OCI-LY7 (cell line): ENCODE measurements around the gene LILRB1. TPM values are rescaled to one million over a fixed set of nuclear protein-coding genes. Genes with fewer than 3 reads are reported as not detected.
"Not testable (repeated sequence)": the region's sequence is repeated elsewhere in the genome, so short reads cannot be mapped to it uniquely, and the experiment has no call there.

Experiments
- Bru-seq: library from RNA; stranded (reverse); fragments of 400-500 nt; gene quantifications from one replicate; lab custom pipeline; 2021; lab: Mats Ljungman, UMichigan
- BruChase-seq, 2 experiments: library from RNA; stranded (reverse); fragments of 400-500 nt; gene quantifications; one replicate each; lab custom pipeline; 2021; lab: Mats Ljungman, UMichigan
- BruUV-seq: library from RNA; stranded (reverse); fragments of 400-500 nt; replicated peaks from 2 replicates; lab custom pipeline; 2021; lab: Mats Ljungman, UMichigan
- CTCF ChIA-PET: fragments of 300-600 bp; sonication (Branson Sonifier 250); formaldehyde crosslinking; loops from one replicate; lab custom pipeline; 2022; ENCODE audit warnings: antibody characterized with exemption; ENCODE audit not compliant: unreplicated experiment; lab: Charles Lee
- POLR2A ChIA-PET: fragments of 300-600 bp; sonication (Branson Sonifier 250); formaldehyde crosslinking; loops from one replicate; lab custom pipeline; 2022; ENCODE audit warnings: antibody characterized with exemption; lab: Charles Lee
- DNase-seq: peaks from one replicate; pipeline ENCODE4 v3.0.0-alpha.2; 2015; ENCODE audit warnings: low spot score
- H2AFZ ChIP-seq: fragments of 200-600 bp; sonication (generic), shearing (Covaris generic); 2 replicates; pipeline ENCODE4 v1.6.1; 2014; ENCODE audit warnings: mild to moderate bottlenecking, antibody characterized with exemption, low read length, moderate library complexity
- H3K27ac ChIP-seq: fragments of 200-600 bp; sonication (generic); 2 replicates; pipeline ENCODE4 v1.5.1; 2014; ENCODE audit warnings: mixed run types, low read depth, mild to moderate bottlenecking, moderate library complexity, low read length, inconsistent platforms; ENCODE audit not compliant: poor library complexity, severe bottlenecking
- H3K36me3 ChIP-seq: fragments of 200-600 bp; sonication (generic); 2 replicates; pipeline ENCODE4 v1.6.1; 2014; ENCODE audit warnings: mild to moderate bottlenecking, antibody characterized with exemption, low read length, moderate library complexity, mixed read lengths; ENCODE audit not compliant: insufficient read depth
- H3K4me1 ChIP-seq: fragments of 200-600 bp; sonication (generic); 2 replicates; pipeline ENCODE4 v1.5.1; 2014; ENCODE audit warnings: mild to moderate bottlenecking, low read length; ENCODE audit not compliant: insufficient read depth, poor library complexity, severe bottlenecking
- H3K4me2 ChIP-seq: fragments of 200-600 bp; sonication (generic); 2 replicates; pipeline ENCODE4 v1.6.1; 2014; ENCODE audit warnings: mild to moderate bottlenecking, low read length
- H3K4me3 ChIP-seq: fragments of 200-600 bp; sonication (generic); 2 replicates; pipeline ENCODE4 v1.5.1; 2014; ENCODE audit warnings: mild to moderate bottlenecking, low read depth, low read length; ENCODE audit not compliant: poor library complexity, severe bottlenecking
- H3K79me2 ChIP-seq: fragments of 200-600 bp; sonication (generic); 2 replicates; pipeline ENCODE4 v1.6.1; 2016; ENCODE audit warnings: low read depth, mild to moderate bottlenecking, low read length, moderate library complexity, mixed read lengths; ENCODE audit not compliant: insufficient read depth
- H3K9me2 ChIP-seq: fragments of 200-600 bp; sonication (generic); 2 replicates; pipeline ENCODE4 v1.6.1; 2016; ENCODE audit warnings: mild to moderate bottlenecking, low read length, mixed read lengths; ENCODE audit not compliant: insufficient read depth
- H3K9me3 ChIP-seq: fragments of 200-600 bp; sonication (generic); 2 replicates; pipeline ENCODE4 v1.6.1; 2014; ENCODE audit warnings: mild to moderate bottlenecking, mixed run types, low read length, mixed read lengths
- H4K20me1 ChIP-seq: fragments of 200-600 bp; sonication (generic); 2 replicates; pipeline ENCODE4 v1.6.1; 2014; ENCODE audit warnings: mild to moderate bottlenecking, antibody characterized with exemption, low read length, moderate library complexity, mixed read lengths; ENCODE audit not compliant: insufficient read depth
- EZH2phosphoT487 ChIP-seq: fragments of 200-600 bp; sonication (generic); IDR thresholded peaks from 2 replicates; pipeline ENCODE4 v1.6.1; 2018; ENCODE audit warnings: low read depth, borderline replicate concordance, mild to moderate bottlenecking, mixed run types, antibody characterized with exemption, low read length, moderate library complexity, mixed read lengths
- intact Hi-C: fragments of 100-400 bp; cut with micrococcal nuclease; formaldehyde crosslinking; loops from one replicate; pipeline ENCODE4 v1.10.0; 2022; ENCODE audit not compliant: unreplicated experiment
- long read RNA-seq: library from polyadenylated mRNA; stranded (forward); transcript quantifications from one replicate; pipeline ENCODE4 v2.0.0, GENCODE V29; 2022
- total RNA-seq, 2 experiments: library from RNA; depleted of rRNA in 1 of 2; stranded (reverse); fragments of >200 nt in 1 of 2; shearing (Covaris generic) in 1 of 2; gene quantifications; 2 replicates each; pipeline ENCODE4 v1.2.3, GENCODE V29; 2014 to 2022
- TF ChIP-seq, protein P1 (sequence below): fragments of 200-600 bp; sonication (generic); conservative IDR thresholded peaks from 2 replicates; pipeline ENCODE4 v1.5.1; 2014; ENCODE audit warnings: mild to moderate bottlenecking, antibody characterized with exemption, low read length, moderate library complexity, mixed read lengths

Gene LILRB1
- total RNA-seq (2014; rRNA removed; shearing (Covaris generic)) (not detected in 2 replicates), total RNA-seq (2022) (4.5 and 5.8 TPM in 2 replicates), Bru-seq, nascent RNA (percentile 40 among the genes with signal in this experiment), BruChase-seq, experiment 1, labeled RNA remaining after a 6-hour chase (percentile 42 among the genes with signal in this experiment), BruChase-seq, experiment 2, labeled RNA remaining after a 2-hour chase (percentile 42 among the genes with signal in this experiment)
- long read RNA-seq, partial matches to known transcripts: 2 of 18 reads
- long read RNA-seq, other reads (novel, unspliced or antisense): 12 of 18 reads

DNA sequence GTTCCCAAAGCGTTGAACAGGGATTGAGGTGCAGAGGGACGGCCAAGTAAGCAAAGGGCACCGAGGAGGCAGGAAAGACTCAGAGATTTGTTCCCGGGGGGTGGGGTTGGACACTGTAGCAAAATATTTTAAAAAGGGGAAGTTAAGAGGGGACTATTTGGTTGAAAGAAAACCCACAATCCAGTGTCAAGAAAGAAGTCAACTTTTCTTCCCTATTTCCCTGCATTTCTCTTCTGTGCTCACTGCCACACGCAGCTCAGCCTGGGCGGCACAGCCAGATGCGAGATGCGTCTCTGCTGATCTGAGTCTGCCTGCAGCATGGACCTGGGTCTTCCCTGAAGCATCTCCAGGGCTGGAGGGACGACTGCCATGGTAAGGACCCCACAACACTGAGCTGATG lies at the start of gene LILRB1:
TSS of gene LILRB1 (plus strand) at position 223 of the 400 bp plus-strand sequence. CDS start 590 bp downstream, outside the sequence.
- H3K36me3 ChIP-seq, DNase-seq, BruUV-seq, H3K4me2 ChIP-seq, H3K4me1 ChIP-seq, H3K9me2 ChIP-seq, H4K20me1 ChIP-seq, H3K4me3 ChIP-seq, CTCF ChIA-PET, H3K79me2 ChIP-seq, POLR2A ChIA-PET, H2AFZ ChIP-seq, H3K27ac ChIP-seq, H3K9me3 ChIP-seq: not testable (repeated sequence)
- intact Hi-C loops: loop anchor here (10.0 kb wide), 1 partner anchor 335 kb away; no protein-coding TSS in a partner anchor

DNA sequence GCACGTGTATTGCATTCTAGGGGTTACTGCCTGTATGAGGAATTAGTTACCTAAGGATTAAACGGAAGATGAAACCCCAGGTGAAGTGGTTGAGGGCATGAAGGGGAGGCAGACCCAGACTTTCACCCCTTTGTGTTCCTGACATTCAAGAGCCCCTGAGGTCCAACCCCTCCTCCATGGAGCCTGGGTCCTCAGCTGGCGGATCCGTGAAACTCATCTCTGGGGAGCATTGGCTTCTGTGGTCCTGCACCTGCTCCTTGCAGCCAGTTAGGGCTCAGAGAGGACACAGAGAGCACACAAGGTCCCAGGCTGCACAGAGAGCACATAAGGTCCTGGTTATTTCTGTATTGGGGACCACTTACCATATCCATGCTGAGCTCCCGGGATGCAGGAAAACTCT lies 43.9 kb upstream of the LILRB1 start:
- Histone ChIP-seq H3K4me1 (no peaks in the 10 kb centered on the region), H3K36me3 (no peaks in the 10 kb centered on the region), H3K4me2 (no peak overlapping the region), H4K20me1 (no peaks in the 10 kb centered on the region), H3K4me3 (no peak overlapping the region), H3K9me2 (no peaks in the 10 kb centered on the region), H3K9me3 (no peaks in the 10 kb centered on the region), H3K27ac (no peak overlapping the region), H3K79me2 (no peaks in the 10 kb centered on the region), H2AFZ (no peak overlapping the region)
- no peak for DNase-seq
- intact Hi-C loops: no loop called here
- no peak for TF ChIP-seq EZH2phosphoT487
- TF ChIP-seq, protein P1, sequence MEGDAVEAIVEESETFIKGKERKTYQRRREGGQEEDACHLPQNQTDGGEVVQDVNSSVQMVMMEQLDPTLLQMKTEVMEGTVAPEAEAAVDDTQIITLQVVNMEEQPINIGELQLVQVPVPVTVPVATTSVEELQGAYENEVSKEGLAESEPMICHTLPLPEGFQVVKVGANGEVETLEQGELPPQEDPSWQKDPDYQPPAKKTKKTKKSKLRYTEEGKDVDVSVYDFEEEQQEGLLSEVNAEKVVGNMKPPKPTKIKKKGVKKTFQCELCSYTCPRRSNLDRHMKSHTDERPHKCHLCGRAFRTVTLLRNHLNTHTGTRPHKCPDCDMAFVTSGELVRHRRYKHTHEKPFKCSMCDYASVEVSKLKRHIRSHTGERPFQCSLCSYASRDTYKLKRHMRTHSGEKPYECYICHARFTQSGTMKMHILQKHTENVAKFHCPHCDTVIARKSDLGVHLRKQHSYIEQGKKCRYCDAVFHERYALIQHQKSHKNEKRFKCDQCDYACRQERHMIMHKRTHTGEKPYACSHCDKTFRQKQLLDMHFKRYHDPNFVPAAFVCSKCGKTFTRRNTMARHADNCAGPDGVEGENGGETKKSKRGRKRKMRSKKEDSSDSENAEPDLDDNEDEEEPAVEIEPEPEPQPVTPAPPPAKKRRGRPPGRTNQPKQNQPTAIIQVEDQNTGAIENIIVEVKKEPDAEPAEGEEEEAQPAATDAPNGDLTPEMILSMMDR: no peak
- BruUV-seq: no TSS peak
- POLR2A ChIA-PET: no interaction called here
- CTCF ChIA-PET: no interaction called here

DNA sequence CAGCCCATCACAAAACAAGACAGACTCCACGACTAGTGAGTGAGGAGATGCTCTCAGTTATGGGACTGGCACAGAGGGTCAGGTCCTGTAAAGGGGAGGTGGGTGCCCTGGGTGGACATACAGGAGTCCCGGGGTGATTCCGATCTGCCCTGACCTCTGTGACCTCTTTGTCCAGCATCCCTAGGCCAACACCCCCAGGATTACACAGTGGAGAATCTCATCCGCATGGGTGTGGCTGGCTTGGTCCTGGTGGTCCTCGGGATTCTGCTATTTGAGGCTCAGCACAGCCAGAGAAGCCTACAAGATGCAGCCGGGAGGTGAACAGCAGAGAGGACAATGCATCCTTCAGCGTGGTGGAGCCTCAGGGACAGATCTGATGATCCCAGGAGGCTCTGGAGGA lies 43.3 kb upstream of the LILRB1 start:
- CTCF ChIA-PET: no interaction called here
- H4K20me1 ChIP-seq: no peaks in the 10 kb centered on the region
- no peak overlapping the region for H2AFZ ChIP-seq

DNA sequence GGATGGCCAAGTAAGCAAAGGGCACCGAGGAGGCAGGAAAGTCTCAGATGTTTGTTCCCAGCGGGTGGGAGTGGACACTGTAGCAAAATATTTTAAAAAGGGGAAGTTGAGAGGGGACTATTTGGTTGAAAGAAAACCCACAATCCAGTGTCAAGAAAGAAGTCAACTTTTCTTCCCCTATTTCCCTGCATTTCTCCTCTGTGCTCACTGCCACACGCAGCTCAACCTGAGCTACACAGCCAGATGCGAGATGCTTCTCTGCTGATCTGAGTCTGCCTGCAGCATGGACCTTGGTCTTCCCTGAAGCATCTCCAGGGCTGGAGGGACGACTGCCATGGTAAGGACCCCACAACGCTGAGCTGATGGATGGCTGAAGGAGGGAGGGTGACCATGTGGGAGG lies 36.8 kb upstream of the LILRB1 start, which contains the start of gene LILRA1:
TSS of gene LILRA1 (plus strand) at position 188 of the 400 bp plus-strand sequence. CDS start 613 bp downstream, outside the sequence.
- H2AFZ ChIP-seq, H3K4me2 ChIP-seq, H3K4me3 ChIP-seq, CTCF ChIA-PET, BruUV-seq, intact Hi-C loops, H3K79me2 ChIP-seq, DNase-seq, H3K9me2 ChIP-seq, H4K20me1 ChIP-seq, H3K4me1 ChIP-seq, H3K36me3 ChIP-seq, H3K27ac ChIP-seq, H3K9me3 ChIP-seq: not testable (repeated sequence)
- POLR2A ChIA-PET: interaction anchor here (0.6 kb wide), 1 partner anchor 35 kb away, joined by 4 read pairs; no protein-coding TSS in a partner anchor

More for the DNA sequence above, 43.3 kb upstream of the LILRB1 start:
- intact Hi-C loops: no loop called here
- POLR2A ChIA-PET: no interaction called here
- no peak for TF ChIP-seq EZH2phosphoT487
- TF ChIP-seq, protein P1: no peak
- no peaks in the 10 kb centered on the region for H3K4me1 ChIP-seq
- no peaks in the 10 kb centered on the region for H3K79me2 ChIP-seq
- no peaks in the 10 kb centered on the region for H3K9me3 ChIP-seq
- DNase-seq: no peak
- no peaks in the 10 kb centered on the region for H3K9me2 ChIP-seq
- no peak overlapping the region for H3K27ac ChIP-seq
- BruUV-seq: no TSS peak
- H3K36me3 ChIP-seq: no peaks in the 10 kb centered on the region
- no peak overlapping the region for H3K4me3 ChIP-seq
- no peak overlapping the region for H3K4me2 ChIP-seq
